ENCODE results near the gene CADPS2.

GRCh38 chr7:122743211-122743610 is 143.0 kb downstream of the CADPS2 start:
- TF ChIP-seq CTCF (IDR thresholded peaks at IDR 0.05; ENCODE audit: borderline replicate concordance, extremely low read depth, low read length, poor library complexity, severe bottlenecking) = no peak
- TF ChIP-seq EZH2 (IDR thresholded peaks at IDR 0.05; ENCODE audit: borderline replicate concordance, low read depth, low read length, severe bottlenecking) = no peak
